Myocyte (in vitro differentiated cells): ENCODE measurements around the gene ACOX3. TPM values are rescaled to one million over a fixed set of nuclear protein-coding genes. Genes with fewer than 3 reads are reported as not detected.

Source experiments
- DNase-seq: peaks from one replicate; pipeline ENCODE4 v3.0.0-alpha.2; 2012; ENCODE audit warnings: low read depth
- total RNA-seq: library from RNA; depleted of rRNA; stranded (reverse); fragments of >200 nt; gene quantifications from 2 replicates; pipeline ENCODE4 v1.2.3, GENCODE V29; 2014

The ACOX3 gene
- total RNA-seq, 1 donor from 2014 or later: 24.7 TPM

- DNase-seq: no peak
Measured at GRCh38 chr4:8407756-8408155, 32.8 kb downstream of the ACOX3 start.

- DNase-seq: no peak
Measured at GRCh38 chr4:8407316-8407715, 33.2 kb downstream of the ACOX3 start.

- peak; percentile 61 for DNase-seq
Measured at GRCh38 chr4:8406887-8407286, 33.6 kb downstream of the ACOX3 start.

- DNase-seq: no peak
Measured at GRCh38 chr4:8405516-8405875, 35.0 kb downstream of the ACOX3 start.

- no peak for DNase-seq
Measured at GRCh38 chr4:8404791-8405515, 35.6 kb downstream of the ACOX3 start.

- DNase-seq: no peak
Measured at GRCh38 chr4:8403976-8404375, 36.5 kb downstream of the ACOX3 start.

- peak; percentile 85 for DNase-seq
Measured at GRCh38 chr4:8403173-8403753, 37.3 kb downstream of the ACOX3 start.

GRCh38 chr4:8402640-8403039 is 37.9 kb downstream of the ACOX3 start:
- no peak for DNase-seq

GRCh38 chr4:8402181-8402597 is 38.3 kb downstream of the ACOX3 start:
- DNase-seq: no peak

- no peak for DNase-seq
Measured at GRCh38 chr4:8401665-8402064, 38.9 kb downstream of the ACOX3 start.

GRCh38 chr4:8400632-8401325 is 39.7 kb downstream of the ACOX3 start:
- DNase-seq: no peak

GRCh38 chr4:8399298-8399697 is 41.2 kb downstream of the ACOX3 start:
- no peak for DNase-seq

- DNase-seq: no peak
Measured at GRCh38 chr4:8398347-8398746, 42.2 kb downstream of the ACOX3 start.

GRCh38 chr4:8396762-8397406 is 43.6 kb downstream of the ACOX3 start:
- DNase-seq: no peak

- DNase-seq: no peak
Measured at GRCh38 chr4:8395504-8396296, 44.8 kb downstream of the ACOX3 start.

- DNase-seq: peak; percentile 57
Measured at GRCh38 chr4:8394806-8395205, 45.7 kb downstream of the ACOX3 start.

GRCh38 chr4:8394061-8394519 is 46.4 kb downstream of the ACOX3 start:
- peak; percentile 96 for DNase-seq

- peak; percentile 98 for DNase-seq
Measured at GRCh38 chr4:8393593-8394038, 46.9 kb downstream of the ACOX3 start.

GRCh38 chr4:8392591-8393190 is 47.8 kb downstream of the ACOX3 start:
- peak; percentile 68 for DNase-seq

GRCh38 chr4:8391972-8392371 is 48.6 kb downstream of the ACOX3 start:
- DNase-seq: peak; percentile 100

GRCh38 chr4:8391071-8391470 is 49.5 kb downstream of the ACOX3 start:
- DNase-seq: peak; percentile 82
